ENCODE results near the gene CIAPIN1.
A peak's percentile ranks its signal among the peaks of the same experiment; 100 is the strongest.

CIAPIN1 gene

GRCh38 chr16:57381791-57382534 is 65.2 kb downstream of the CIAPIN1 start:
- H2BK120ac ChIP-seq (ENCODE audit: insufficient read depth, low read length, poor library complexity): peak overlapping the region; percentile 35
- H4K12ac ChIP-seq (ENCODE audit: low read depth, low read length): no peak overlapping the region
- H2BK12ac ChIP-seq (ENCODE audit: low read length): peak overlapping the region; percentile 48
- H3K36me3 ChIP-seq (ENCODE audit: control insufficient read depth in 1 of 2, insufficient read depth in 2 of 2, low read length in 2 of 2): no peaks in the 10 kb centered on the region
- H4K8ac ChIP-seq (ENCODE audit: low read depth, low read length): peak overlapping the region; percentile 32
- H2AFZ ChIP-seq (ENCODE audit: insufficient read depth, low read length, poor library complexity): no peak overlapping the region
- DNase-seq: no peak
- no peak overlapping the region for H3K23ac ChIP-seq (ENCODE audit: low read length)
- no peak overlapping the region for H3K9ac ChIP-seq (ENCODE audit: low read length)
- no peak overlapping the region for H2BK5ac ChIP-seq (ENCODE audit: low read depth, low read length, poor library complexity)
- H2AK5ac ChIP-seq (ENCODE audit: low read length): peak overlapping the region; percentile 77
- no peak overlapping the region for H3K4me2 ChIP-seq (ENCODE audit: low read length)
- H3K79me2 ChIP-seq (ENCODE audit: control insufficient read depth, insufficient read depth, low read length, poor library complexity): no peaks in the 10 kb centered on the region
- H4K91ac ChIP-seq (ENCODE audit: low read depth, low read length): peak overlapping the region; percentile 78
- no peak overlapping the region for H3K18ac ChIP-seq (ENCODE audit: low read length)
- H3K9me3 ChIP-seq (ENCODE audit: insufficient read depth, low read depth, low read length): no peaks in the 10 kb centered on the region
- H3K79me1 ChIP-seq (ENCODE audit: low read length): peaks cover 32% of the 10 kb centered on the region
- peak overlapping the region; percentile 49 for H3K14ac ChIP-seq (ENCODE audit: low read length)
- H3K4ac ChIP-seq (ENCODE audit: low read depth, low read length): no peak overlapping the region
- H3K4me1 ChIP-seq (ENCODE audit: control insufficient read depth in 1 of 2, insufficient read depth in 2 of 2, low read length in 2 of 2): peaks cover 35% of the 10 kb centered on the region in 2 experiments
- H3K4me3 ChIP-seq (ENCODE audit: low read depth, low read length): no peak overlapping the region
- no CpG with 5 or more reads among the region's 35 CpGs for WGBS (ENCODE audit: extremely low coverage, insufficient coverage, insufficient read length)
- no peak overlapping the region for H3K27ac ChIP-seq (ENCODE audit: low read depth, low read length)
- no peaks in the 10 kb centered on the region for H3K27me3 ChIP-seq (ENCODE audit: insufficient read depth, low read length)

GRCh38 chr16:57380671-57381462 is 66.3 kb downstream of the CIAPIN1 start:
- no CpG with 5 or more reads among the region's 8 CpGs for WGBS (ENCODE audit: extremely low coverage, insufficient coverage, insufficient read length)
- peaks cover 38% of the 10 kb centered on the region in 2 experiments for H3K4me1 ChIP-seq (ENCODE audit: control insufficient read depth in 1 of 2, insufficient read depth in 2 of 2, low read length in 2 of 2)

GRCh38 chr16:57379579-57379978 is 67.6 kb downstream of the CIAPIN1 start:
- no peak overlapping the region for H3K27ac ChIP-seq (ENCODE audit: low read depth, low read length)
- WGBS (ENCODE audit: extremely low coverage, insufficient coverage, insufficient read length): no CpG with 5 or more reads among the region's 10 CpGs
- peak overlapping the region; percentile 2 for H3K18ac ChIP-seq (ENCODE audit: low read length)
- no peak overlapping the region for H3K23ac ChIP-seq (ENCODE audit: low read length)
- H4K91ac ChIP-seq (ENCODE audit: low read depth, low read length): peak overlapping the region; percentile 40
- H3K9ac ChIP-seq (ENCODE audit: low read length): no peak overlapping the region
- H3K79me1 ChIP-seq (ENCODE audit: low read length): peaks cover 32% of the 10 kb centered on the region
- H2AFZ ChIP-seq (ENCODE audit: insufficient read depth, low read length, poor library complexity): no peak overlapping the region
- peaks cover 36 to 37% of the 10 kb centered on the region in 2 experiments for H3K4me1 ChIP-seq (ENCODE audit: control insufficient read depth in 1 of 2, insufficient read depth in 2 of 2, low read length in 2 of 2)
- no peak overlapping the region for H4K8ac ChIP-seq (ENCODE audit: low read depth, low read length)
- H2BK5ac ChIP-seq (ENCODE audit: low read depth, low read length, poor library complexity): peak overlapping the region; percentile 5
- peak overlapping the region; percentile 12 for H3K14ac ChIP-seq (ENCODE audit: low read length)
- H2AK5ac ChIP-seq (ENCODE audit: low read length): peak overlapping the region; percentile 17
- peak overlapping the region; percentile 7 for H2BK12ac ChIP-seq (ENCODE audit: low read length)
- H3K27me3 ChIP-seq (ENCODE audit: insufficient read depth, low read length): no peaks in the 10 kb centered on the region
- H3K9me3 ChIP-seq (ENCODE audit: insufficient read depth, low read depth, low read length): no peaks in the 10 kb centered on the region
- no peak overlapping the region for H4K12ac ChIP-seq (ENCODE audit: low read depth, low read length)
- no peak overlapping the region for H3K4me2 ChIP-seq (ENCODE audit: low read length)
- DNase-seq: peak; percentile 63 to 68
- H3K36me3 ChIP-seq (ENCODE audit: control insufficient read depth in 1 of 2, insufficient read depth in 2 of 2, low read length in 2 of 2): no peaks in the 10 kb centered on the region
- no peak overlapping the region for H3K4ac ChIP-seq (ENCODE audit: low read depth, low read length)
- H3K4me3 ChIP-seq (ENCODE audit: low read depth, low read length): no peak overlapping the region
- peak overlapping the region; percentile 9 for H2BK120ac ChIP-seq (ENCODE audit: insufficient read depth, low read length, poor library complexity)
- H3K79me2 ChIP-seq (ENCODE audit: control insufficient read depth, insufficient read depth, low read length, poor library complexity): no peaks in the 10 kb centered on the region

More at GRCh38 chr16:57380671-57381462, 66.3 kb downstream of the CIAPIN1 start:
- H2BK5ac ChIP-seq (ENCODE audit: low read depth, low read length, poor library complexity): peak overlapping the region; percentile 35
- H3K9ac ChIP-seq (ENCODE audit: low read length): no peak overlapping the region
- H3K79me1 ChIP-seq (ENCODE audit: low read length): peaks cover 33% of the 10 kb centered on the region
- peak overlapping the region; percentile 53 for H4K8ac ChIP-seq (ENCODE audit: low read depth, low read length)
- peak overlapping the region; percentile 58 for H2AK5ac ChIP-seq (ENCODE audit: low read length)
- no peaks in the 10 kb centered on the region for H3K36me3 ChIP-seq (ENCODE audit: control insufficient read depth in 1 of 2, insufficient read depth in 2 of 2, low read length in 2 of 2)
- H4K12ac ChIP-seq (ENCODE audit: low read depth, low read length): no peak overlapping the region
- no peak overlapping the region for H3K4me2 ChIP-seq (ENCODE audit: low read length)
- H3K27ac ChIP-seq (ENCODE audit: low read depth, low read length): no peak overlapping the region
- DNase-seq: no peak
- peak overlapping the region; percentile 30 for H3K18ac ChIP-seq (ENCODE audit: low read length)
- H3K79me2 ChIP-seq (ENCODE audit: control insufficient read depth, insufficient read depth, low read length, poor library complexity): no peaks in the 10 kb centered on the region
- no peaks in the 10 kb centered on the region for H3K9me3 ChIP-seq (ENCODE audit: insufficient read depth, low read depth, low read length)
- peak overlapping the region; percentile 81 for H2BK12ac ChIP-seq (ENCODE audit: low read length)
- H3K27me3 ChIP-seq (ENCODE audit: insufficient read depth, low read length): no peaks in the 10 kb centered on the region
- peak overlapping the region; percentile 40 for H3K14ac ChIP-seq (ENCODE audit: low read length)
- H2BK120ac ChIP-seq (ENCODE audit: insufficient read depth, low read length, poor library complexity): peak overlapping the region; percentile 35
- H3K4ac ChIP-seq (ENCODE audit: low read depth, low read length): no peak overlapping the region
- H4K91ac ChIP-seq (ENCODE audit: low read depth, low read length): peak overlapping the region; percentile 49
- no peak overlapping the region for H3K23ac ChIP-seq (ENCODE audit: low read length)
- H2AFZ ChIP-seq (ENCODE audit: insufficient read depth, low read length, poor library complexity): no peak overlapping the region
- H3K4me3 ChIP-seq (ENCODE audit: low read depth, low read length): no peak overlapping the region
